Measurements from ENCODE around the gene CAMK1D.

GRCh38 chr10:12511651-12512050 is 162.3 kb downstream of the CAMK1D start:
- TF ChIP-seq BCL11A (IDR thresholded peaks at IDR 0.05; ENCODE audit: low read depth in 2 of 2, low read length in 2 of 2) (no peak), TAF1 (IDR thresholded peaks at IDR 0.05; ENCODE audit: low read depth, low read length) (no peak), ATF3 (IDR thresholded peaks at IDR 0.05; ENCODE audit: insufficient read depth, low read depth, low read length) (no peak), POLR2A (IDR thresholded peaks at IDR 0.05; ENCODE audit: control extremely low read depth in 1 of 2, low read depth in 2 of 2, low read length in 2 of 2) (no peak), JUND (IDR thresholded peaks at IDR 0.05; ENCODE audit: low read length) (no peak), CTCF (IDR thresholded peaks at IDR 0.05; ENCODE audit: control extremely low read depth in 1 of 3, insufficient read depth in 1 of 3, low read depth in 1 of 3, low read length in 3 of 3) (no peak), EZH2 (IDR thresholded peaks at IDR 0.05; ENCODE audit: low read depth, low read length, severe bottlenecking) (no peak), RAD21 (IDR thresholded peaks at IDR 0.05 in 1 of 2, conservative IDR thresholded peaks at IDR 0.05 in 1 of 2; ENCODE audit: low read depth in 2 of 2, low read length in 2 of 2) (no peak)

All from H1 (cell line).